ENCODE results near the gene HBS1L.
A peak's percentile ranks its signal among the peaks of the same experiment; 100 is the strongest.

HBS1L gene

GRCh38 chr6:135036731-135037420, 17.7 kb downstream of the HBS1L start:
- no peaks in the 10 kb centered on the region for H3K27me3 Mint-ChIP-seq
- H3K9me3 Mint-ChIP-seq, result no peaks in the 10 kb centered on the region
- H3K36me3 Mint-ChIP-seq (ENCODE audit: low read depth), result peaks cover 69% of the 10 kb centered on the region

GRCh38 chr6:135033238-135033637, 21.4 kb downstream of the HBS1L start:
- H3K4me3 Mint-ChIP-seq, result no peak overlapping the region
- H3K9me3 Mint-ChIP-seq, result no peaks in the 10 kb centered on the region
- peaks cover 75% of the 10 kb centered on the region for H3K36me3 Mint-ChIP-seq (ENCODE audit: low read depth)
- H3K4me1 Mint-ChIP-seq (ENCODE audit: low read depth), result peaks cover 65% of the 10 kb centered on the region
- no peaks in the 10 kb centered on the region for H3K27me3 Mint-ChIP-seq
- H3K27ac Mint-ChIP-seq, result no peak overlapping the region

More at GRCh38 chr6:135036731-135037420, 17.7 kb downstream of the HBS1L start:
- Mint-ChIP-seq H3K4me3 (no peak overlapping the region), H3K27ac (peak overlapping the region; percentile 34), H3K4me1 (ENCODE audit: low read depth) (peaks cover 48% of the 10 kb centered on the region)

- Mint-ChIP-seq H3K4me3 (peak overlapping the region; percentile 47), H3K27ac (peak overlapping the region; percentile 83), H3K4me1 (ENCODE audit: low read depth) (peaks cover 75% of the 10 kb centered on the region), H3K36me3 (ENCODE audit: low read depth) (peaks cover 73% of the 10 kb centered on the region), H3K9me3 (no peaks in the 10 kb centered on the region), H3K27me3 (no peaks in the 10 kb centered on the region)
These were observed 24.0 kb downstream of the HBS1L start for GRCh38 chr6:135030532-135031178.

DNA sequence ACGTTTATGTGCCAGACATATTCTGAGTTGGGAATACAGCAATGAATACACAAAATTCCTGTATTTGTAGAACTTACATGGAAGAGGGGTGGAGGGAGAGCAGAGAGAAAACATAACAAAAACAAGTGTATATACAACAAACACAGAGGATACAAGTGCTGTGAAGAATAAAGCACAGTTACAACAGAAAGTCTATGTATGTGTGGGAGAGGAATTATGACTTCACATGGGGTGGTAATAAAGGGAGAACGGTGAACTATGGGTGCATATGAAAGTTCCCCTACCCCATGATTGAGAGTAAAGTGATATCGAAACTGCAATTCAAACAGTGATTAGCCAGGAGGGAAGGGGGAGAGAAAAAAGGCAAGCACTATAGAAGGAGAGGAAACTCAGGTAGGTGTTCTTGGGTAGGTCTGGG, 24.6 kb downstream of the HBS1L start:
- Mint-ChIP-seq H3K4me3 (peak overlapping the region; percentile 47), H3K36me3 (ENCODE audit: low read depth) (peaks cover 74% of the 10 kb centered on the region), H3K9me3 (no peaks in the 10 kb centered on the region), H3K27ac (peak overlapping the region; percentile 83), H3K27me3 (no peaks in the 10 kb centered on the region), H3K4me1 (ENCODE audit: low read depth) (peaks cover 80% of the 10 kb centered on the region)

- Mint-ChIP-seq H3K4me3 (no peak overlapping the region), H3K9me3 (no peaks in the 10 kb centered on the region), H3K27me3 (no peaks in the 10 kb centered on the region), H3K27ac (peak overlapping the region; percentile 19), H3K4me1 (ENCODE audit: low read depth) (peaks cover 83% of the 10 kb centered on the region), H3K36me3 (ENCODE audit: low read depth) (peaks cover 45% of the 10 kb centered on the region)
These were observed 28.8 kb downstream of the HBS1L start for GRCh38 chr6:135025775-135026174.

DNA sequence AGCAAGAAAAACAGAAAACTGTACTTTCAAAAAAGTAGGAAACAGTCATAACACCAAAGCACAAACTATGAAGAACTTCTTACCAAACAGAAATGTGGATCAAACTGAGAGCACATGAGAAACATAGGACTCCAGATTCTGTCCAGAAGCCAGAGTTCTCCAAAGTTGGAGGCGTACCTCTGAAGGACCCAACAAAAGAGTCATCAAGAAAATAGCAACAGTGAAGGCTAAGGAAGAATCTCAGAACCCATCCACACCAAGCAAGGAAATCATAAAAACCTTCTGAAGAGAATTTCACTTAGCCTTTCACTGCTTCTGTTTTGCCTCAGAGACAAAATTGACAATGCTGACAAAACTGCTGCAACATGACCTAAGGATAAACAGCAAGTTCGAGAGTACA, 29.4 kb downstream of the HBS1L start:
- Mint-ChIP-seq H3K27me3 (no peaks in the 10 kb centered on the region), H3K4me3 (no peak overlapping the region), H3K27ac (peak overlapping the region; percentile 15), H3K4me1 (ENCODE audit: low read depth) (peaks cover 82% of the 10 kb centered on the region), H3K9me3 (no peaks in the 10 kb centered on the region), H3K36me3 (ENCODE audit: low read depth) (peaks cover 41% of the 10 kb centered on the region)

DNA sequence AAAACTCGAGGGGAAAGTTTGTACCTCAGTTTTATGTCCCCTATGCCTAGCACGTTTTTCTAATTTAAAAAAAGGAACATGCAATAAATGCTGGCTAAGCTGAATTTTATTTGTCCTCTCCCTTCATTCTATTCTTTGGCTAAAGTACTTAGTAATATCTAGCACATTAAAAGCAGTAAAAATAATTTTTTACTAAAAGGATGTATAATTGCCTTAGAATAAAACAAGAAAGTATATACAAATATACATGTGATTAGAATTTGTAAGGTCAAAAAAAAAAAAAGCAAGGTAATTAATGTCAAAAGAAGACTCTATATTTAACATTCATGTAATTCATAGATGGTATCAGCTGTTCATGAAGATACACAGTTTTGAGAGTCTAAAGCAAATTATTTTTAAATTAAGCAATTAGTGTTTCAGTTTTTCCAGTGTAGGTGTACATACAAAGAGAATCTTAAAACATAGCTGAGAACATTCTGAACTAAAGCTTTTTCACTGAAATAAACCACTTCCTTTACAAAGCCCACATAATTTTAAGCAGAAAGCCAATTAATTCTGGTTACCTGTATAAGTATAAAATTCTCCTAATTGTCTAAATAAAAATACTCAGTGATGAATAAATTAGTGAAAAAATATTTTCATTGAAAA, 32.4 kb downstream of the HBS1L start:
- Mint-ChIP-seq H3K9me3 (no peaks in the 10 kb centered on the region), H3K36me3 (ENCODE audit: low read depth) (peaks cover 17% of the 10 kb centered on the region), H3K4me3 (no peak overlapping the region), H3K4me1 (ENCODE audit: low read depth) (peaks cover 76% of the 10 kb centered on the region), H3K27me3 (no peaks in the 10 kb centered on the region), H3K27ac (peak overlapping the region; percentile 4)

- Mint-ChIP-seq H3K27me3 (no peaks in the 10 kb centered on the region), H3K9me3 (no peaks in the 10 kb centered on the region), H3K27ac (peak overlapping the region; percentile 4), H3K36me3 (ENCODE audit: low read depth) (peaks cover 13% of the 10 kb centered on the region), H3K4me1 (ENCODE audit: low read depth) (peaks cover 73% of the 10 kb centered on the region), H3K4me3 (no peak overlapping the region)
These were observed 33.1 kb downstream of the HBS1L start for GRCh38 chr6:135021310-135022049.

GRCh38 chr6:135018941-135019340, 35.7 kb downstream of the HBS1L start:
- Mint-ChIP-seq H3K4me1 (ENCODE audit: low read depth) (peaks cover 80% of the 10 kb centered on the region), H3K36me3 (ENCODE audit: low read depth) (peaks cover 9% of the 10 kb centered on the region), H3K9me3 (no peaks in the 10 kb centered on the region), H3K4me3 (no peak overlapping the region), H3K27me3 (no peaks in the 10 kb centered on the region), H3K27ac (no peak overlapping the region)

DNA sequence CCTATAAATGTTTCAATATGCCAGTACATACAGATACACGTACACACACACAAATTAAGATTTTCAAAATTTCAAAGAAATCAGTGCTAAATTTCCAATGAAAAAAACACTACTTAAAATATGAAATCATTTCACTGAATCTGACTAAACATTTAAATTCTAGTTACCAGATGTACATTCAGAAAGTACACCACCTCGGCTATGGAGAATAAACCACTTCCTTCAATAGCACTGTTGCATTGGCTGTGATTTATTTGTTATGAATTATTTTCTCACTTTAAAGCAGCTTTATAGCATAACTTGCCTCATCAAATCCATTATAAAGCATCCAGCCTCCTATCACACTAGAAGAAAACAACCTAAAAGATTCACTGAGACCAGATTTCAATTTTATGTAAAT, 36.6 kb downstream of the HBS1L start:
- no peak overlapping the region for H3K27ac Mint-ChIP-seq
- H3K36me3 Mint-ChIP-seq (ENCODE audit: low read depth), result peaks cover 14% of the 10 kb centered on the region
- H3K4me3 Mint-ChIP-seq, result no peak overlapping the region
- no peaks in the 10 kb centered on the region for H3K9me3 Mint-ChIP-seq
- H3K27me3 Mint-ChIP-seq, result no peaks in the 10 kb centered on the region
- peaks cover 86% of the 10 kb centered on the region for H3K4me1 Mint-ChIP-seq (ENCODE audit: low read depth)

GRCh38 chr6:135014353-135014832, 40.2 kb downstream of the HBS1L start:
- Mint-ChIP-seq H3K4me1 (ENCODE audit: low read depth) (peaks cover 64% of the 10 kb centered on the region), H3K36me3 (ENCODE audit: low read depth) (peaks cover 27% of the 10 kb centered on the region), H3K27ac (peak overlapping the region; percentile 84), H3K27me3 (no peaks in the 10 kb centered on the region), H3K9me3 (no peaks in the 10 kb centered on the region), H3K4me3 (peak overlapping the region; percentile 68)

DNA sequence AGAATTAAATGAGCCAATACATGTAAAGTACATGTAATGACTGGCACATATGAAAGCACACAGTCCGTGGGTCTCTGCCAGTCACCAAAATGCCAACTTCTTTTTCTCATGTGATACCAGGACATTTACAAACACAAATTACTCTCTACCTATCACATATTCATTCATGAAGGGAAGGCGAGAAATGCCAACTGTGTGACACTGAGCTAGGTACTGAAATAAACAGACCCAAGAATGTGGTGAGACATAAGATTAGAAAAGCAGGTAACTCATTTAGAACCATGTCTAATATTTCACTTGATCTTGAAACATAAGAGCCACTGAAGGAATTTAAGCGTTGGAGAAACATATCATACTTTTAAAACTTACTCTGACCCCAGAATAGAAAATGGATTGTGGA, 41.4 kb downstream of the HBS1L start:
- peak overlapping the region; percentile 17 for H3K27ac Mint-ChIP-seq
- H3K4me3 Mint-ChIP-seq, result no peak overlapping the region
- peaks cover 31% of the 10 kb centered on the region for H3K36me3 Mint-ChIP-seq (ENCODE audit: low read depth)
- peaks cover 55% of the 10 kb centered on the region for H3K4me1 Mint-ChIP-seq (ENCODE audit: low read depth)
- H3K9me3 Mint-ChIP-seq, result no peaks in the 10 kb centered on the region
- no peaks in the 10 kb centered on the region for H3K27me3 Mint-ChIP-seq

- Mint-ChIP-seq H3K27ac (peak overlapping the region; percentile 17), H3K36me3 (ENCODE audit: low read depth) (peaks cover 34% of the 10 kb centered on the region), H3K4me1 (ENCODE audit: low read depth) (peaks cover 51% of the 10 kb centered on the region), H3K27me3 (no peaks in the 10 kb centered on the region), H3K4me3 (no peak overlapping the region), H3K9me3 (no peaks in the 10 kb centered on the region)
These were observed 41.9 kb downstream of the HBS1L start for GRCh38 chr6:135012764-135013163.

GRCh38 chr6:135012349-135012748, 42.3 kb downstream of the HBS1L start:
- Mint-ChIP-seq H3K27ac (no peak overlapping the region), H3K4me1 (ENCODE audit: low read depth) (peaks cover 48% of the 10 kb centered on the region)

DNA sequence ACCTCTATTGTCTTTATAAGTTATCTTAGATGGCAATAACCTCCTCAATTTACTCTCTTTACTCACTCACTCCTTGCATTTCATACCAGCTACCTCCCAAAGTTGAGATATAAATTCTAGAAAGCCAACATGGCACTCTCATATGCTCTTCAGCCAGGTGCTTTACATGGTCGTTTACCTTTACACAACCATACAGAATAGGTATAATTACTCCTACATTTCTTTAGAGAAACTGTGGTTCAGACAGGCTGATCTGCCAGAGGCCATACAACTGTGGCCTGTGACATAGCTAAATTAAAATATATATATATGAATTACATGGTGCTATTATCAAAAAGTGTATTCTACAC, 45.7 kb downstream of the HBS1L start:
- no peaks in the 10 kb centered on the region for H3K9me3 Mint-ChIP-seq
- H3K27me3 Mint-ChIP-seq, result no peaks in the 10 kb centered on the region
- peaks cover 21% of the 10 kb centered on the region for H3K4me1 Mint-ChIP-seq (ENCODE audit: low read depth)
- peaks cover 31% of the 10 kb centered on the region for H3K36me3 Mint-ChIP-seq (ENCODE audit: low read depth)
- H3K27ac Mint-ChIP-seq, result peak overlapping the region; percentile 62
- H3K4me3 Mint-ChIP-seq, result no peak overlapping the region

More at GRCh38 chr6:135012349-135012748, 42.3 kb downstream of the HBS1L start:
- H3K4me3 Mint-ChIP-seq, result no peak overlapping the region
- peaks cover 39% of the 10 kb centered on the region for H3K36me3 Mint-ChIP-seq (ENCODE audit: low read depth)
- no peaks in the 10 kb centered on the region for H3K9me3 Mint-ChIP-seq
- H3K27me3 Mint-ChIP-seq, result no peaks in the 10 kb centered on the region
